SK-N-SH (cell line): ENCODE data around the gene STOML1. TPM values are rescaled to one million over a fixed set of nuclear protein-coding genes. Genes with fewer than 3 reads are reported as not detected.

Experiments
- CTCF ChIA-PET: fragments of 300-600, 350-600 bp; formaldehyde crosslinking; extraction: SDS; loops from one replicate; lab custom pipeline; 2021; lab: Yijun Ruan, JAX
- POLR2A ChIA-PET: fragments of 350-600 bp; sonication (Branson Sonifier 250); formaldehyde crosslinking; extraction: SDS; loops from one replicate; lab custom pipeline; 2020; ENCODE audit warnings: antibody characterized with exemption, inconsistent platforms; lab: Yijun Ruan, JAX
- DNase-seq: peaks from one replicate; pipeline ENCODE4 v3.0.0; 2012
- H2AFZ ChIP-seq: fragments of 200-600 bp; sonication (generic); 2 replicates; pipeline ENCODE4 v1.8.1; 2016; ENCODE audit warnings: antibody characterized with exemption, mild to moderate bottlenecking, low read depth
- H3F3A ChIP-seq: fragments of 200-600 bp; sonication (generic); replicated peaks from 2 replicates; pipeline ENCODE3; 2016; ENCODE audit warnings: antibody characterized with exemption, mild to moderate bottlenecking; ENCODE audit not compliant: insufficient read depth
- H3K27ac ChIP-seq, 2 experiments: fragments of 200-500 bp in 1 of 2; fragments of 200-600 bp in 1 of 2; sonication (Bioruptor generic) in 1 of 2; sonication (generic), shearing (Covaris generic) in 1 of 2; 2 replicates each; pipeline versions ENCODE4 v1.5.1 to v1.6.1; 2014 to 2016; ENCODE audit warnings: low read depth in 2 of 2, inconsistent platforms in 1 of 2, low read length in 1 of 2, mild to moderate bottlenecking in 1 of 2, mixed read lengths in 1 of 2
- H3K27me3 ChIP-seq: fragments of 200-600 bp; sonication (generic), shearing (Covaris generic); 2 replicates; pipeline ENCODE4 v1.6.1; 2016; ENCODE audit warnings: mixed run types; ENCODE audit not compliant: insufficient read depth
- H3K36me3 ChIP-seq, 2 experiments: fragments of 200-500 bp in 1 of 2; fragments of 200-600 bp in 1 of 2; sonication (Bioruptor generic) in 1 of 2; sonication (generic) in 1 of 2; replicated peaks in 1 of 2; 2 replicates each; pipeline versions ENCODE3 to v1.5.1; 2014 to 2016; ENCODE audit warnings: low read length in 1 of 2, mild to moderate bottlenecking in 1 of 2; ENCODE audit not compliant: insufficient read depth in 2 of 2, control insufficient read depth in 1 of 2
- H3K4me1 ChIP-seq, 2 experiments: fragments of 200-500 bp in 1 of 2; fragments of 200-600 bp in 1 of 2; sonication (Bioruptor generic) in 1 of 2; sonication (generic), shearing (Covaris generic) in 1 of 2; 2 replicates each; pipeline versions ENCODE4 v1.5.1 to v1.6.1; 2014 to 2016; ENCODE audit warnings: low read depth in 1 of 2, low read length in 1 of 2, mixed run types in 1 of 2; ENCODE audit not compliant: insufficient read depth in 2 of 2, control insufficient read depth in 1 of 2
- H3K4me2 ChIP-seq: fragments of 200-600 bp; sonication (generic), shearing (Covaris generic); 2 replicates; pipeline ENCODE4 v1.6.1; 2017; ENCODE audit warnings: mixed run types
- H3K4me3 ChIP-seq, 2 experiments: fragments of 200-500 bp in 1 of 2; fragments of 200-600 bp in 1 of 2; sonication (Bioruptor generic) in 1 of 2; sonication (generic), shearing (Covaris generic) in 1 of 2; 2 replicates each; pipeline versions ENCODE4 v1.5.1 to v1.8.1; 2014 to 2016; ENCODE audit warnings: low read depth in 2 of 2, inconsistent platforms in 1 of 2, low read length in 1 of 2, mild to moderate bottlenecking in 1 of 2, mixed read lengths in 1 of 2, moderate library complexity in 1 of 2
- H3K79me2 ChIP-seq: fragments of 200-600 bp; sonication (generic); 2 replicates; pipeline ENCODE4 v1.8.1; 2017; ENCODE audit warnings: mild to moderate bottlenecking; ENCODE audit not compliant: insufficient read depth
- H3K9ac ChIP-seq: fragments of 200-600 bp; sonication (generic); 2 replicates; pipeline ENCODE4 v1.6.1; 2017; ENCODE audit warnings: mixed run types
- H3K9me2 ChIP-seq: fragments of 200-600 bp; sonication (generic); 2 replicates; pipeline ENCODE4 v1.6.1; 2017; ENCODE audit warnings: mixed run types
- H3K9me3 ChIP-seq: fragments of 200-600 bp; sonication (generic); 2 replicates; pipeline ENCODE4 v1.6.1; 2017; ENCODE audit warnings: mixed run types, mild to moderate bottlenecking, moderate library complexity
- H4K20me1 ChIP-seq: fragments of 200-600 bp; sonication (generic); 2 replicates; pipeline ENCODE4 v1.6.1; 2017; ENCODE audit warnings: mild to moderate bottlenecking, mixed run types; ENCODE audit not compliant: insufficient read depth
- JUND ChIP-seq: IDR thresholded peaks from 2 replicates; pipeline ENCODE4 v1.4.0; 2012
- MXI1 ChIP-seq: IDR thresholded peaks from 2 replicates; pipeline ENCODE4 v1.6.1; 2012; ENCODE audit warnings: mild to moderate bottlenecking, low read depth, low read length, improper control_type of control experiment
- NFIC ChIP-seq: IDR thresholded peaks from 2 replicates; pipeline ENCODE4 v1.4.0; 2012; ENCODE audit warnings: borderline replicate concordance
- POLR2AphosphoS5 ChIP-seq: IDR thresholded peaks from 2 replicates; pipeline ENCODE4 v1.6.1; 2012; ENCODE audit warnings: low read depth, low read length
- REST ChIP-seq: IDR thresholded peaks from 2 replicates; pipeline ENCODE4 v1.6.1; 2012; ENCODE audit warnings: mild to moderate bottlenecking, low read depth, low read length, moderate library complexity
- TCF12 ChIP-seq: IDR thresholded peaks from 2 replicates; pipeline ENCODE4 v1.4.0; 2012
- WGBS: methylation state at CpG from one replicate; pipeline ENCODE4 v1.1.6; 2017; ENCODE audit warnings: low lambda C conversion rate; 5-methylcytosine and 5-hydroxymethylcytosine counted together
- polyA plus RNA-seq, 3 experiments: library from polyadenylated mRNA; depleted of rRNA; stranded (reverse); fragments of >200 nt; gene quantifications; 2 replicates each; pipeline ENCODE4 v1.2.3, GENCODE V29; 2012

Gene STOML1
- polyA plus RNA-seq, 1 of the 3 experiments (the other 2 are of a cell fraction): 20.4 TPM

- 95% methylated on average over 8 of the region's 13 CpGs for WGBS
- ChIA-PET POLR2A (no interaction called here), CTCF (interaction anchor here (0.9 to 4.2 kb wide), 8 partner anchors 10 to 745 kb away, joined by 3 to 21 read pairs (median 4); no protein-coding TSS in a partner anchor)
Observed at GRCh38 chr15:73985101-73985873, 6.8 kb downstream of the STOML1 start.

GRCh38 chr15:73984208-73984979, 7.7 kb downstream of the STOML1 start:
- WGBS: 87% methylated on average over 7 of the region's 13 CpGs
- POLR2A ChIA-PET: interaction anchor here (1.6 kb wide), 1 partner anchor 10 kb away, joined by 5 read pairs; the partner anchor contains the start of gene PML
- CTCF ChIA-PET: interaction anchor here (0.8 to 4.2 kb wide), 4 partner anchors 8 to 744 kb away, joined by 3 to 22 read pairs (median 13); partner anchors contain the start of gene STOML1
- Histone ChIP-seq H3K9ac (no peak overlapping the region), H4K20me1 (no peaks in the 10 kb centered on the region), H3K27ac (peak overlapping the region; percentile 90 to 95), H3K27me3 (no peaks in the 10 kb centered on the region), H3K36me3 (no peaks in the 10 kb centered on the region), H2AFZ (no peak overlapping the region), H3F3A (peaks cover 33% of the 10 kb centered on the region), H3K9me3 (no peaks in the 10 kb centered on the region), H3K9me2 (no peaks in the 10 kb centered on the region), H3K4me3 (no peak overlapping the region), H3K4me2 (peak overlapping the region; percentile 79; the same call in 1 of the 2 replicates), H3K4me1 (peaks cover 41 to 48% of the 10 kb centered on the region in 2 experiments; a peak in 3 of 4 replicates), H3K79me2 (no peaks in the 10 kb centered on the region)
- DNase-seq: no peak
- TF ChIP-seq POLR2AphosphoS5 (no peak), JUND (no peak), NFIC (0 out of 2 replicates have a peak, but pooled peaks have one; percentile 17), MXI1 (no peak)

More at GRCh38 chr15:73985101-73985873, 6.8 kb downstream of the STOML1 start:
- no peaks in the 10 kb centered on the region for H3K9me3 ChIP-seq
- peak; percentile 68 for TF ChIP-seq TCF12
- TF ChIP-seq REST: no peak
- H4K20me1 ChIP-seq: no peaks in the 10 kb centered on the region
- DNase-seq: no peak
- H3K36me3 ChIP-seq: no peaks in the 10 kb centered on the region
- no peak overlapping the region for H2AFZ ChIP-seq
- H3K4me3 ChIP-seq: no peak overlapping the region
- no peak overlapping the region for H3K4me2 ChIP-seq
- H3K27me3 ChIP-seq: no peaks in the 10 kb centered on the region
- H3K27ac ChIP-seq: no peak overlapping the region; a peak in 1 of 4 replicates
- peaks cover 41 to 55% of the 10 kb centered on the region in 2 experiments; a peak in 3 of 4 replicates for H3K4me1 ChIP-seq
- peaks cover 33% of the 10 kb centered on the region for H3F3A ChIP-seq
- no peaks in the 10 kb centered on the region for H3K79me2 ChIP-seq
- H3K9me2 ChIP-seq: no peaks in the 10 kb centered on the region
- H3K9ac ChIP-seq: no peak overlapping the region
